HepG2 (cell line): ENCODE results near the gene INTS2.

Experiments
- EZH2 ChIP-seq: conservative IDR thresholded peaks from 2 replicates; pipeline ENCODE4 v1.6.1; 2012; ENCODE audit warnings: mild to moderate bottlenecking, low read depth, low read length, moderate library complexity
- TF ChIP-seq, protein P1 (sequence below): sonication (generic); formaldehyde crosslinking; IDR thresholded peaks from 2 replicates; pipeline ENCODE4 v1.4.0; 2020; ENCODE audit warnings: low read depth, missing genetic modification reagents
- TF ChIP-seq, protein P2 (sequence below): sonication (generic); formaldehyde crosslinking; IDR thresholded peaks from 2 replicates; pipeline ENCODE4 v1.5.0; 2020; ENCODE audit warnings: mild to moderate bottlenecking, missing genetic modification reagents, borderline replicate concordance
- TF ChIP-seq, protein P3 (sequence below): sonication (generic); formaldehyde crosslinking; conservative IDR thresholded peaks from 2 replicates; pipeline ENCODE4 v1.4.0; 2020; ENCODE audit warnings: missing genetic modification reagents

DNA sequence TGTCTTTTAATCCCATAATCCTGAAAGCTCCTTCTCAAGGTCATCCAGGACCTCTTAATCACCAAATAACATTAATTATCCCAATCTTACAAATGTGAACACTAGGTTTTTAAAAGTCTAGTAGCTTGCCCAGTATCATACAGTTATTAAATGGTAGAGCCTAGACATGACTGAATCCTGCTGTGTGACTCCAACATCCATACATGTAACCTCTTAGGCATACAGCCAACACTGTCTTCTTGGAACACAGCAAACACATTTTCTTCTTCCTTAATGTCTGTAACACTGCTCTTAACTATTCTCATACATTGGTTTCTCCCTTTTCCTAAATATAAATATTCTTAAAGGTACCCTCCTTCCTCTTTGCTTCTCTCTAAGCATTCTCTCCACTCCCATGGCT lies 78.1 kb downstream of the INTS2 start:
- TF ChIP-seq, protein P1, sequence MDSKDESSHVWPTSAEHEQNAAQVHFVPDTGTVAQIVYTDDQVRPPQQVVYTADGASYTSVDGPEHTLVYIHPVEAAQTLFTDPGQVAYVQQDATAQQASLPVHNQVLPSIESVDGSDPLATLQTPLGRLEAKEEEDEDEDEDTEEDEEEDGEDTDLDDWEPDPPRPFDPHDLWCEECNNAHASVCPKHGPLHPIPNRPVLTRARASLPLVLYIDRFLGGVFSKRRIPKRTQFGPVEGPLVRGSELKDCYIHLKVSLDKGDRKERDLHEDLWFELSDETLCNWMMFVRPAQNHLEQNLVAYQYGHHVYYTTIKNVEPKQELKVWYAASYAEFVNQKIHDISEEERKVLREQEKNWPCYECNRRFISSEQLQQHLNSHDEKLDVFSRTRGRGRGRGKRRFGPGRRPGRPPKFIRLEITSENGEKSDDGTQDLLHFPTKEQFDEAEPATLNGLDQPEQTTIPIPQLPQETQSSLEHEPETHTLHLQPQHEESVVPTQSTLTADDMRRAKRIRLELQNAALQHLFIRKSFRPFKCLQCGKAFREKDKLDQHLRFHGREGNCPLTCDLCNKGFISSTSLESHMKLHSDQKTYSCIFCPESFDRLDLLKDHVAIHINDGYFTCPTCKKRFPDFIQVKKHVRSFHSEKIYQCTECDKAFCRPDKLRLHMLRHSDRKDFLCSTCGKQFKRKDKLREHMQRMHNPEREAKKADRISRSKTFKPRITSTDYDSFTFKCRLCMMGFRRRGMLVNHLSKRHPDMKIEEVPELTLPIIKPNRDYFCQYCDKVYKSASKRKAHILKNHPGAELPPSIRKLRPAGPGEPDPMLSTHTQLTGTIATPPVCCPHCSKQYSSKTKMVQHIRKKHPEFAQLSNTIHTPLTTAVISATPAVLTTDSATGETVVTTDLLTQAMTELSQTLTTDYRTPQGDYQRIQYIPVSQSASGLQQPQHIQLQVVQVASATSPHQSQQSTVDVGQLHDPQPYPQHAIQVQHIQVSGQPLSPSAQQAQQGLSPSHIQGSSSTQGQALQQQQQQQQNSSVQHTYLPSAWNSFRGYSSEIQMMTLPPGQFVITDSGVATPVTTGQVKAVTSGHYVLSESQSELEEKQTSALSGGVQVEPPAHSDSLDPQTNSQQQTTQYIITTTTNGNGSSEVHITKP (CRISPR knock-in tag), result no peak
- TF ChIP-seq, protein P2, sequence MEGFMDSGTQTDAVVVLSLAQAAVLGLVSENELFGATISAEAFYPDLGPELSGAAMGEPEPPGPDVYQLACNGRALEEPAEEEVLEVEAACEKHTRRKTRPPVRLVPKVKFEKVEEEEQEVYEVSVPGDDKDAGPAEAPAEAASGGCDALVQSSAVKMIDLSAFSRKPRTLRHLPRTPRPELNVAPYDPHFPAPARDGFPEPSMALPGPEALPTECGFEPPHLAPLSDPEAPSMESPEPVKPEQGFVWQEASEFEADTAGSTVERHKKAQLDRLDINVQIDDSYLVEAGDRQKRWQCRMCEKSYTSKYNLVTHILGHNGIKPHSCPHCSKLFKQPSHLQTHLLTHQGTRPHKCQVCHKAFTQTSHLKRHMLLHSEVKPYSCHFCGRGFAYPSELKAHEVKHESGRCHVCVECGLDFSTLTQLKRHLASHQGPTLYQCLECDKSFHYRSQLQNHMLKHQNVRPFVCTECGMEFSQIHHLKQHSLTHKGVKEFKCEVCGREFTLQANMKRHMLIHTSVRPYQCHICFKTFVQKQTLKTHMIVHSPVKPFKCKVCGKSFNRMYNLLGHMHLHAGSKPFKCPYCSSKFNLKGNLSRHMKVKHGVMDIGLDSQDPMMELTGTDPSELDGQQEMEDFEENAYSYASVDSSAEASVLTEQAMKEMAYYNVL, result no peak
- TF ChIP-seq EZH2, result no peak
- TF ChIP-seq, protein P3, sequence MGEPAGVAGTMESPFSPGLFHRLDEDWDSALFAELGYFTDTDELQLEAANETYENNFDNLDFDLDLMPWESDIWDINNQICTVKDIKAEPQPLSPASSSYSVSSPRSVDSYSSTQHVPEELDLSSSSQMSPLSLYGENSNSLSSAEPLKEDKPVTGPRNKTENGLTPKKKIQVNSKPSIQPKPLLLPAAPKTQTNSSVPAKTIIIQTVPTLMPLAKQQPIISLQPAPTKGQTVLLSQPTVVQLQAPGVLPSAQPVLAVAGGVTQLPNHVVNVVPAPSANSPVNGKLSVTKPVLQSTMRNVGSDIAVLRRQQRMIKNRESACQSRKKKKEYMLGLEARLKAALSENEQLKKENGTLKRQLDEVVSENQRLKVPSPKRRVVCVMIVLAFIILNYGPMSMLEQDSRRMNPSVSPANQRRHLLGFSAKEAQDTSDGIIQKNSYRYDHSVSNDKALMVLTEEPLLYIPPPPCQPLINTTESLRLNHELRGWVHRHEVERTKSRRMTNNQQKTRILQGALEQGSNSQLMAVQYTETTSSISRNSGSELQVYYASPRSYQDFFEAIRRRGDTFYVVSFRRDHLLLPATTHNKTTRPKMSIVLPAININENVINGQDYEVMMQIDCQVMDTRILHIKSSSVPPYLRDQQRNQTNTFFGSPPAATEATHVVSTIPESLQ (CRISPR knock-in tag), result no peak
